ENCODE data around the gene SHMT1.
"Not testable (repeated sequence)": the region's sequence is repeated elsewhere in the genome, so short reads cannot be mapped to it uniquely, and the experiment has no call there.

DNA sequence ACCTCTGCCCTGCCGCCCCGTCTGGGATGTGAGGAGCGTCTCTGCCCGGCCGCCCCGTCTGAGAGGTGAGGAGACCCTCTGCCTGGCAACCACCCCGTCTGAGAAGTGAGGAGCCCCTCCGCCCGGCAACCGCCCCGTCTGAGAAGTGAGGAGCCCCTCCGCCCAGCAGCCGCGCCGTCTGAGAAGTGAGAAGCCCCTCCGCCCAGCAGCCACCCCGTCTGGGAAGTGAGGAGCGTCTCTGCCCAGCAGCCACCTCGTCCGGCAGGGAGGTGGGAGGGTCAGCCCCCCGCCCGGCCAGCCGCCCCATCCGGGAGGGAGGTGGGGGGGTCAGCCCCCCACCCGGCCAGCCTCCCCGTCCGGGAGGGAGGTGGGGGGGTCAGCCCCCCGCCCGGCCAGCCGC lies 65.3 kb downstream of the SHMT1 start:
- TF ChIP-seq, protein P1, sequence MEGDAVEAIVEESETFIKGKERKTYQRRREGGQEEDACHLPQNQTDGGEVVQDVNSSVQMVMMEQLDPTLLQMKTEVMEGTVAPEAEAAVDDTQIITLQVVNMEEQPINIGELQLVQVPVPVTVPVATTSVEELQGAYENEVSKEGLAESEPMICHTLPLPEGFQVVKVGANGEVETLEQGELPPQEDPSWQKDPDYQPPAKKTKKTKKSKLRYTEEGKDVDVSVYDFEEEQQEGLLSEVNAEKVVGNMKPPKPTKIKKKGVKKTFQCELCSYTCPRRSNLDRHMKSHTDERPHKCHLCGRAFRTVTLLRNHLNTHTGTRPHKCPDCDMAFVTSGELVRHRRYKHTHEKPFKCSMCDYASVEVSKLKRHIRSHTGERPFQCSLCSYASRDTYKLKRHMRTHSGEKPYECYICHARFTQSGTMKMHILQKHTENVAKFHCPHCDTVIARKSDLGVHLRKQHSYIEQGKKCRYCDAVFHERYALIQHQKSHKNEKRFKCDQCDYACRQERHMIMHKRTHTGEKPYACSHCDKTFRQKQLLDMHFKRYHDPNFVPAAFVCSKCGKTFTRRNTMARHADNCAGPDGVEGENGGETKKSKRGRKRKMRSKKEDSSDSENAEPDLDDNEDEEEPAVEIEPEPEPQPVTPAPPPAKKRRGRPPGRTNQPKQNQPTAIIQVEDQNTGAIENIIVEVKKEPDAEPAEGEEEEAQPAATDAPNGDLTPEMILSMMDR (IDR thresholded peaks at IDR 0.05): not testable (repeated sequence)
- not testable (repeated sequence) for TF ChIP-seq POLR2A (IDR thresholded peaks at IDR 0.05)

Data from thyroid gland (tissue), 4 donors.